Activated CD4-positive, alpha-beta T cell treated with anti-CD3 and anti-CD28 coated beads, Interleukin-2, amount 50 U/mL, for 24 hours (primary cell): ENCODE data around the gene SMC4.
"Not testable (repeated sequence)": the region's sequence is repeated elsewhere in the genome, so short reads cannot be mapped to it uniquely, and the experiment has no call there.

ENCODE experiments used
- DNase-seq, 2 donors: peaks; one replicate each; pipeline ENCODE4 v3.0.0-alpha.2; 2020; ENCODE audit warnings: low read depth in 1 of 2, low spot score in 1 of 2

Gene SMC4

DNA sequence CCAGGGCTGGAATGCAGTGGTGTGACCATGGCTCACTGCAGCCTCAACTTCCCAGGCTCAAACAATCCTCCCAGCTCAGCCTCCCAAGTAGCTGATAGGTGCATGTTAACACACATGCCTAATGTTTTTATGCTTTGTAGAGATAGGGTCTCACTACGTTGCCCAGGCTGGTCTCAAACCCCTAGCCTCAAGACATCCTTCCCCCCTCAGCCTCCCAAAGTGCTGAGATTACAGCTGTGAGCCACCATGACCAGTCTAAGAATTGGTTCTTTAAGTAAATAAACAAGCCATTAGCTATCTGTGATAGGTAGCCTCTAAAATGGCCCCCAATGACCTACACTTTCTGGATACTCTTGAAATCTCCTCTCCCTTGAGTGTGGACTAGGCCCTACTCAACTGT is 46.4 kb downstream of the SMC4 start:
- no peak for DNase-seq

- no peak for DNase-seq
Observed at GRCh38 chr3:160446522-160447056, 47.1 kb downstream of the SMC4 start.

- no peak for DNase-seq
Observed at GRCh38 chr3:160447544-160447943, 48.1 kb downstream of the SMC4 start.

DNA sequence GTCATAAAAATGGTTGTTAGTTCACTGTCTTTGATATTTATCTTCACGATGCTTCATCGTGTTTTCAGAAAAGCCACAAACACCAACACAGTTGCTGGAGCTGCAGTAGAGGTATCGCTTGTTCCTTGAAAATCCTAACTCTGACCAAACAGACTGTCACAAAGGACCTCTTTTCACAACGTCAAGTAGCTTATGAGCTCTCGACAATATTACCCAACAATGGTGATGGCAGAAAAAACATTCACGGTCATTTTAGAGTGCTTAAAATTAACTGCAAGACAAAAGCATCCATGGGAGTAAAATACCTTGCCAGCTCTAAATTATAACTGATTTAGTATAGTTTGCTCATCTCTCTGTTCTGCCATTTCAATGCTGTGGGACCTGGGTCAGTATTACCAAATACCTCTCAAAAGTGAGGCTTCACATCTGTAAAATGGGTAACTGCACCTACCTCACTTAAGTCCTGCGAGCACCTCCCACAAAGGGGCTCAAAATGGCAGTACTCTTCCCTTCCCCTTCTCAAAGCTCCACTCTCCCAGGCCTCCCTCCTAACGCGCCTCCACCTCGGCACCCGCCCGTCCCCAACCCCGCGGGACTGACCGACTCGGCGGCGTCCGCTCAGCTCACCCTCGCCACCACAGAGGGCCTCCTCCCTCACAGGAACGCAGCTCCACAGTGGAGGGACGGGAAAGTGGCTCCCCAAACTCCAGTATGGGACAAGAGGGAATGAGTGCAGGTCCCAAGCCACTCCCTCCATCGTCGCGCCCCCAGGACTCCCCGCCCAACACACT is 49.6 kb downstream of the SMC4 start:
- DNase-seq, result peak in 1 of 2 donors; percentile 26

DNA sequence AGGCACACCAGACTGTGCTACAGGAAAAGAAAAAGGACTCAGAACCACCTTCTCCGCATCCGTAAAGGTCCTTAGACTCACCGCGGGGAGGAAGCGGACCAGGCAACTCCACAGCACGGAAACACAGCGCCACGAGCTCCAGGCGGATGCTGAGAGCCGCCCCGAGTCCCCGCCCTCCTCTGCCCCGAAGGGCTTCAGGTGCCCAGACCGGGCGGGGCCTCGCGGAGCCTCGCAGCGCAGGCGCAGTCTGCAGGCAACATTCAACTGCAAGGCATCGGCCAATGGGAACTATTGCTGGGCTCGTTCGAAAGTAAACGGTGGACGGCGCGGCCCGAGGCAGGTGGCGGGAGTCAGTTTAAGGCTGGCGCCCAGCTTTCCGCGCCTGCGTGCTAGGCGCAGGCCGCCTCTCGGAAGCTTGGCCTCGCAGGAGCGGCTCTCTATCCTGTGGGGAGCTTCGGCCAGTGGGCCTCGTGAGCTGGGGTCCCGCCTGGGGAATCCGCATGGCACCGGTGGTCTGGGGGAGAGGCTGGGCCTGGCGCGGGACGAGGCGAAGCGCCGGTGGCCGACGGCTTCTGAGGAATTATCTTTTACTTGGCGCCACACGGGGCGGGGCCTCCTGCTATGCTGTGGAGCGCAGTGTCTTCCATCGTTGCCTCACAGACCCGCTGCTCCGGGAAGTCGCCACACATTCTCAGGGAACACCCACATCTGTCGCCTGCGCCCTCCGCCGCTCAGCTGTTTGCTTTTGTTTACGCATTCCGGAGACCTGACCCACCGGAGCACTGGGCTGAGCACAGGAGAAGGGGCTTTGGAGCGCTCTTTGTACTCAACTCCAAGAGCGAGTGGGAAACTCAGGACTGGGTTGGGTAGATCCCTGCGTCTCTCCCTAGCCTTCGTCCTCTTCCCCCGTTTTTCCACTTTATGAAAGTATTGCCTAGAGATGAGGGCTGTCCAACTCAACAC is 50.5 kb downstream of the SMC4 start, which contains the start of gene TRIM59:
TSS of gene TRIM59 (minus strand) at position 151 of the 963 bp plus-strand sequence. CDS start 10,603 bp downstream, outside the sequence.
- peak; percentile 85 to 91 for DNase-seq

GRCh38 chr3:160450846-160451245 is 51.4 kb downstream of the SMC4 start:
- no peak for DNase-seq

DNA sequence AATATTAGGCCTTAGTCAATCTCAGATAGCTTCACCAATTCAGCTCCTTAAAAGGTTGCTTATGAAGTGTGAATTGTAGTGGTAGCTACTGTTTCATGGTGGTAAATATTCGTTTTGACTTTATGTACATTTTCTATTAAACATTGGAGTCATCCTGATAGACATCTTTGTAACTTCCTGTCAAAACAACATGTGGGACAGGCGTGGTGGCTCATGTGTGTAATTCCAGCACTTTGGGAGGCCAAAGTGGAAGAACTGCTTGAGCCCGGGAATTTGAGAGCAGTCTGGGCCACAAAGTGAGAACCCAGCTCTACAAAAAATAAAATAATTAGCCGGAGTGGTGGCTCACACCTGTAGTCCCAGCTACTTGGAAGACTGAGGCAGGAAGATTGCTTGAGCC is 52.2 kb downstream of the SMC4 start:
- DNase-seq, result no peak

- not testable (repeated sequence) for DNase-seq
Observed at GRCh38 chr3:160452251-160452650, 52.8 kb downstream of the SMC4 start.

- DNase-seq, result no peak
Observed at GRCh38 chr3:160454995-160455394, 55.5 kb downstream of the SMC4 start.

GRCh38 chr3:160455846-160456245 is 56.4 kb downstream of the SMC4 start:
- no peak for DNase-seq

DNA sequence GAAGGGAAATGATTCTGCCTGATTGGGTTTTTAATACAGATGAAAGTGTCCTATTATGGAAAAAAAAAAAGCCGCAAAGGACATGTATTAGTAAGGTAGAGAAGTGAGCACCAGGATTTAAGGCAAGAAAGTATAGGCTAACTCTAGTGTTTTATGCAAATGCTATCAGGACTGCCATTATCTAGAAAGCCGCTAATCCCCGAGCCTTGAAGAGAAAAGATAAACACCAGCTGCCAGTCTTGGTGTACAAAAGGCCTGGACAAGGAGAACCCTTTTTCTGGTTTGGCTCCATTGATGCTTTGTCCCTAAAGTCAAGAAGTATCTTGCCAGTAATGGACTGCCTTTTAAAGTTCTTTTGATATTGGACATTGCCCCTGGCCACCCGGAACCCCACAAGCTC is 58.7 kb downstream of the SMC4 start:
- no peak for DNase-seq

GRCh38 chr3:160459450-160459970 is 60.1 kb downstream of the SMC4 start:
- DNase-seq, result no peak

- no peak for DNase-seq
Observed at GRCh38 chr3:160460033-160460432, 60.6 kb downstream of the SMC4 start.

DNA sequence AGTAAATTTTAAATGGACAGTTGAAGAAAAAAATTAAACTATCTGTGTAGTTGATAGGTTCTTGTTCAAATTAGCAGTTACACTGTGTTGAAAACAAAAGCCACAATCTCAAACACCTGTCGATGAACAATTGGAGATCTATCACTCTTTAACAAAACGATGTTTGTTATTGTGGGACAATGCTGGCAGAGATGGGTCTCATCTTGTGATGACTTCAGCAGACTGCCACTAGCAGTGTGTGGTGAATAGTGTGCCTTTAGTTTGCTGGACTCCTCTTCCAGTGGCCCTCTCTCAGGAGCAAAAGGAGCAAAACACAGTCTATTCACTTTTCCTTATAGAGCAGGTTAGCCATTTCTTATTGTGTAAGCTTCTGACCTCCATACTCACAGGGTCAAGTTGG is 64.9 kb downstream of the SMC4 start:
- DNase-seq, result no peak

- DNase-seq, result no peak
Observed at GRCh38 chr3:160464971-160465370, 65.5 kb downstream of the SMC4 start.

DNA sequence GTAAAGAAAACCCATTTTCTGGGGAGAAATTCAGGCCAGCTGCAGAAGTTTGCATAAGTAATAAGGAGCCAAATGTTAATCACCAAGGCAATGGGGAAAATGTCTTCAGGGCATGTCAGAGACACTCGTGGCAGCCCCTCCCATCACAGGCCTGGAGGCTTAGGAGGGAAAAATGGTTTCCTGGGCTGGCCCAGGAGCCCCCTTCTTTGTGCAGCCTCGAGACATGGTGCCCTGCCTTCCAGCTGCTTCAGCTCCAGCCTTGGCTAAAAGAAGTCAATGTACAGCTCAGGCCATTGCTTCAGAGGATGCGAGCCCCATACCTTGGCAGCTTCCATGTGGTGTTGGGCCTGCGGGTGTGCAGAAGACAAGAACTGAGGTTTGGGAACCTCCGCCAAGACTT is 70.7 kb downstream of the SMC4 start:
- no peak for DNase-seq

GRCh38 chr3:160471892-160472291 is 72.4 kb downstream of the SMC4 start:
- DNase-seq, result no peak

- DNase-seq, result no peak
Observed at GRCh38 chr3:160472344-160472743, 72.9 kb downstream of the SMC4 start.

DNA sequence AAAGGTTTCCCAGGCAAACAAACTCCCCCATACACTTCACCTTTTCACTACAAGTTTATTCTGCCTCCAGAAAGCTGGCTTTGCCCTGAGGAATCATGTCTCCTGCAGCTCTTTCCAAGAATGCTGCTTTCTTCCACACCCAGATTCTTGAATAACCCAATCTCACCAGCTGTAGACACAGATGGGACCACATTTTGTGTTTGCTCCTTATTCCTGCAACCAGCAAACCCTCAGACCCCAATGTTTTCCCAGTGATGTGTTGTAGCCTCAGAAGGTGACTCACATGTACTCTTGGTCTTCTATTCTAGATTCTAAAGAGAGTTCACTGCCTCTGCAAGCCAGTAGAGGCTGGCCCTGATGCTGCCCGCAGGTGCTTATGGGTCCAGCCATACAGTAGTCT is 73.8 kb downstream of the SMC4 start:
- DNase-seq, result no peak

DNA sequence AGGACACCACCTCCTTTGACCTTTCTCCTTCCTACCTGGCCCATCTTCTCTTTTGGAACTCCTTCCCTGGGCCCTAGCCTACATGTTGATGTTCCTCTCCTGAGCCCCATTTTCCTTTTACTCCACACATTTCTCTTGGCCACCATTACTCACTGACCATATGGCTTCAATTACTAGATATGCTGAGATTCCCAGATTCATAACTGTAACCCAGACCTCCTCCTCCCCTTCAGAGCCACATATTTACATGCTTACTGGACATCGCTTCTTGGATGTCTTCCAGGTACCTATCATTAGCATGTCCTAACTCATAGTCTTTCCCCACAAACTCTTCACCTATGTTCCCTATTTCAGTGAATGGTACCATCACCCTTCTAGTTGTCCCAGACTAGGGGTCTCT is 74.5 kb downstream of the SMC4 start:
- no peak for DNase-seq

DNA sequence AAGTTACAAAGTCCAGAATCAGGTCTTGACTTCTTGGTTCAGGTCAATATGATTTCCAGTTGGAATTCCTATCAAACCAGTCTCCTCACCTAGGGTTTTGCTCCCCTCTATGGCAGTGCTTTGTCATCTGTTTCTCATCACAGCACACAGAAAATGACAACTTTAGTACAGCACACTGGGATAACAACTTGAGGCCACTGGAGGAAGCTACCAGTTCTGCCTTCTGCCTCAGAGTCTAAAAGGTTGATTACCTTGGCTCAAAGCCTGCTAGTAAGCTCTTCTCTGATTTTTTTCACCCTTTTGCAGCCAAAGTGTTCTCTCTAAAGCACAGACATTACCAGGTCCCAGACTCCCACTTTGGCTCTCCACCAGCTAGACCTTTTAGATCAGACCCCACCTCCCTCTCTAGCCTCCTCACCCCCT is 75.0 kb downstream of the SMC4 start:
- DNase-seq, result no peak
